ENCODE data around the gene VMAC. TPM values are rescaled to one million over a fixed set of nuclear protein-coding genes. Genes with fewer than 3 reads are reported as not detected.
A peak's percentile ranks its signal among the peaks of the same experiment; 100 is the strongest.

The VMAC gene
- total RNA-seq, 1 donor from 2014 or later, result 2.5 TPM

GRCh38 chr19:5891572-5891937, 13.1 kb upstream of the VMAC start:
- no peak for TF ChIP-seq CTCF (IDR thresholded peaks at IDR 0.05; ENCODE audit: borderline replicate concordance)
- Histone ChIP-seq H3K27me3 (ENCODE audit: low read depth) (peaks cover 32% of the 10 kb centered on the region), H3K4me3 (no peak overlapping the region), H3K4me1 (peaks cover 44% of the 10 kb centered on the region), H3K9me3 (replicated peaks) (no peaks in the 10 kb centered on the region), H3K36me3 (peaks cover 20% of the 10 kb centered on the region), H3K27ac (replicated peaks) (no peak overlapping the region)
- intact Hi-C loops (cut with micrococcal nuclease), result no loop called here
- no peak for DNase-seq

- H3K4me1 ChIP-seq, result peaks cover 44% of the 10 kb centered on the region
- H3K4me3 ChIP-seq, result no peak overlapping the region
- intact Hi-C loops (cut with micrococcal nuclease), result no loop called here
Observed at GRCh38 chr19:5891938-5892771, 12.5 kb upstream of the VMAC start.

GRCh38 chr19:5892772-5893275, 11.8 kb upstream of the VMAC start:
- H3K27me3 ChIP-seq (ENCODE audit: low read depth), result peaks cover 22% of the 10 kb centered on the region
- peaks cover 44% of the 10 kb centered on the region for H3K4me1 ChIP-seq
- no peak overlapping the region for H3K27ac ChIP-seq (replicated peaks)
- no peak for DNase-seq
- H3K36me3 ChIP-seq, result peaks cover 28% of the 10 kb centered on the region
- TF ChIP-seq CTCF (IDR thresholded peaks at IDR 0.05; ENCODE audit: borderline replicate concordance), result no peak
- H3K9me3 ChIP-seq (replicated peaks), result no peaks in the 10 kb centered on the region
- intact Hi-C loops (cut with micrococcal nuclease), result no loop called here
- no peak overlapping the region for H3K4me3 ChIP-seq

More at GRCh38 chr19:5891938-5892771, 12.5 kb upstream of the VMAC start:
- Histone ChIP-seq H3K9me3 (replicated peaks) (no peaks in the 10 kb centered on the region), H3K27ac (replicated peaks) (no peak overlapping the region), H3K36me3 (peaks cover 26% of the 10 kb centered on the region), H3K27me3 (ENCODE audit: low read depth) (peaks cover 28% of the 10 kb centered on the region)
- TF ChIP-seq CTCF (IDR thresholded peaks at IDR 0.05; ENCODE audit: borderline replicate concordance), result peak; percentile 72
- no peak for DNase-seq

GRCh38 chr19:5893296-5893903, 11.3 kb upstream of the VMAC start:
- TF ChIP-seq CTCF (IDR thresholded peaks at IDR 0.05; ENCODE audit: borderline replicate concordance), result no peak
- H3K27ac ChIP-seq (replicated peaks), result peak overlapping the region; percentile 77
- no peak overlapping the region for H3K4me3 ChIP-seq
- intact Hi-C loops (cut with micrococcal nuclease), result no loop called here
- DNase-seq, result no peak
- peaks cover 22% of the 10 kb centered on the region for H3K27me3 ChIP-seq (ENCODE audit: low read depth)
- H3K9me3 ChIP-seq (replicated peaks), result no peaks in the 10 kb centered on the region
- peaks cover 44% of the 10 kb centered on the region for H3K4me1 ChIP-seq
- H3K36me3 ChIP-seq, result peaks cover 28% of the 10 kb centered on the region

GRCh38 chr19:5893907-5894703, 10.6 kb upstream of the VMAC start:
- no peaks in the 10 kb centered on the region for H3K9me3 ChIP-seq (replicated peaks)
- peak overlapping the region; percentile 77 for H3K27ac ChIP-seq (replicated peaks)
- H3K4me1 ChIP-seq, result peaks cover 44% of the 10 kb centered on the region
- peak; percentile 58 for DNase-seq
- intact Hi-C loops (cut with micrococcal nuclease), result no loop called here
- no peak for TF ChIP-seq CTCF (IDR thresholded peaks at IDR 0.05; ENCODE audit: borderline replicate concordance)
- H3K36me3 ChIP-seq, result peaks cover 28% of the 10 kb centered on the region
- H3K27me3 ChIP-seq (ENCODE audit: low read depth), result peaks cover 22% of the 10 kb centered on the region
- peak overlapping the region; percentile 25 for H3K4me3 ChIP-seq

Measured in left ventricle myocardium inferior (tissue), 1 donor.